ENCODE measurements around the gene LILRA1. TPM values are rescaled to one million over a fixed set of nuclear protein-coding genes. Genes with fewer than 3 reads are reported as not detected.
"Not testable (repeated sequence)": the region's sequence is repeated elsewhere in the genome, so short reads cannot be mapped to it uniquely, and the experiment has no call there.

The LILRA1 gene
- total RNA-seq, 3 donors from 2014 or later, result 0.44 to 1.8 (median 0.66) TPM

GRCh38 chr19:54561840-54562239 is 31.6 kb upstream of the LILRA1 start:
- Histone ChIP-seq H3K4me1 (no peaks in the 10 kb centered on the region), H3K4me3 (no peak overlapping the region), H3K9me3 (no peaks in the 10 kb centered on the region), H3K36me3 (no peaks in the 10 kb centered on the region), H3K27ac (no peak overlapping the region), H3K27me3 (peaks cover 0 to 5% of the 10 kb centered on the region in 2 donors)
- no peak for DNase-seq (ENCODE audit: low spot score in 2 of 2)
- TF ChIP-seq CTCF (IDR thresholded peaks at IDR 0.05), result no peak
- no peak for TF ChIP-seq POLR2AphosphoS5 (IDR thresholded peaks at IDR 0.05)
- no peak for TF ChIP-seq POLR2A (IDR thresholded peaks at IDR 0.05)
- intact Hi-C loops (cut with DNase I; ENCODE audit: low total_unique reads), result loop anchor here (5.0 kb wide), 1 partner anchor 1320 kb away; no protein-coding TSS in a partner anchor

GRCh38 chr19:54563206-54563605 is 30.2 kb upstream of the LILRA1 start:
- not testable (repeated sequence) for H3K27me3 ChIP-seq; H3K4me1 ChIP-seq; DNase-seq (ENCODE audit: low spot score in 2 of 2); H3K27ac ChIP-seq; H3K36me3 ChIP-seq; H3K9me3 ChIP-seq; H3K4me3 ChIP-seq
- intact Hi-C loops (cut with DNase I; ENCODE audit: low total_unique reads), result loop anchor here (5.0 kb wide), 1 partner anchor 1319 kb away; no protein-coding TSS in a partner anchor

GRCh38 chr19:54570316-54570715 is 23.1 kb upstream of the LILRA1 start:
- no peak overlapping the region for H3K27ac ChIP-seq
- H3K27me3 ChIP-seq, result peaks cover 0 to 38% of the 10 kb centered on the region in 2 donors
- H3K9me3 ChIP-seq, result no peaks in the 10 kb centered on the region
- H3K4me3 ChIP-seq, result no peak overlapping the region
- TF ChIP-seq POLR2A (IDR thresholded peaks at IDR 0.05) (no peak), CTCF (IDR thresholded peaks at IDR 0.05) (no peak), POLR2AphosphoS5 (IDR thresholded peaks at IDR 0.05) (no peak)
- DNase-seq (ENCODE audit: low spot score in 2 of 2), result no peak
- intact Hi-C loops (cut with DNase I; ENCODE audit: low total_unique reads), result no loop called here
- H3K36me3 ChIP-seq, result no peaks in the 10 kb centered on the region
- no peaks in the 10 kb centered on the region for H3K4me1 ChIP-seq

- H3K27ac ChIP-seq; H3K9me3 ChIP-seq; H3K36me3 ChIP-seq; H3K4me3 ChIP-seq; H3K4me1 ChIP-seq; DNase-seq (ENCODE audit: low spot score in 2 of 2); intact Hi-C loops (cut with DNase I; ENCODE audit: low total_unique reads): not testable (repeated sequence)
- H3K27me3 ChIP-seq, result peaks cover 0 to 49% of the 10 kb centered on the region in 2 donors
Measured at GRCh38 chr19:54571715-54572615, 21.5 kb upstream of the LILRA1 start.

GRCh38 chr19:54572696-54573311 is 20.6 kb upstream of the LILRA1 start:
- H3K4me1 ChIP-seq, result no peaks in the 10 kb centered on the region
- intact Hi-C loops (cut with DNase I; ENCODE audit: low total_unique reads), result no loop called here
- H3K27ac ChIP-seq, result no peak overlapping the region
- no peaks in the 10 kb centered on the region for H3K9me3 ChIP-seq
- peaks cover 0 to 49% of the 10 kb centered on the region in 2 donors for H3K27me3 ChIP-seq
- H3K4me3 ChIP-seq, result peak overlapping the region in 1 of 3 donors; percentile 13
- no peak for TF ChIP-seq POLR2A (IDR thresholded peaks at IDR 0.05)
- no peak for DNase-seq (ENCODE audit: low spot score in 2 of 2)
- H3K36me3 ChIP-seq, result no peaks in the 10 kb centered on the region

- Histone ChIP-seq H3K4me1 (no peaks in the 10 kb centered on the region), H3K27ac (no peak within 1 kb of the TSS), H3K4me3 (peak within 1 kb of the TSS in 1 of 3 donors; percentile 13), H3K36me3 (no peaks in the 10 kb centered on the region), H3K27me3 (peaks cover 0 to 49% of the 10 kb centered on the region in 2 donors), H3K9me3 (no peaks in the 10 kb centered on the region)
- TF ChIP-seq POLR2AphosphoS5 (IDR thresholded peaks at IDR 0.05) (no peak), CTCF (IDR thresholded peaks at IDR 0.05) (no peak), POLR2A (IDR thresholded peaks at IDR 0.05) (no peak)
- no peak for DNase-seq (ENCODE audit: low spot score in 2 of 2)
- intact Hi-C loops (cut with DNase I; ENCODE audit: low total_unique reads), result no loop called here
Measured at GRCh38 chr19:54573330-54573872, 20.0 kb upstream of the LILRA1 start, which contains the start of gene LILRA2. Gene LILRA2, plus strand, starts transcription at chr19:54573790. Its CDS starts 89 bp downstream, at chr19:54573879.
